MM.1S (cell line): Measurements from ENCODE around the gene KRTAP5-6.

Experiments used
- DNase-seq: peaks from one replicate; pipeline ENCODE4 v3.0.0-alpha.2; 2015
- H2AFZ ChIP-seq: fragments of 300-600 bp; sonication (generic); 2 replicates; pipeline ENCODE4 v1.6.0; 2016; ENCODE audit warnings: antibody characterized with exemption, low read length
- H3F3A ChIP-seq: fragments of 300-600 bp; sonication (generic); 2 replicates; pipeline ENCODE4 v1.6.1; 2016; ENCODE audit warnings: mild to moderate bottlenecking, antibody characterized with exemption, low read length, moderate library complexity, mixed read lengths; ENCODE audit not compliant: insufficient read depth
- H3K27ac ChIP-seq: fragments of 300-600 bp; sonication (generic); 2 replicates; pipeline ENCODE4 v1.5.1; 2016; ENCODE audit warnings: mild to moderate bottlenecking, low read length
- H3K27me3 ChIP-seq: fragments of 300-600 bp; sonication (generic); replicated peaks from 2 replicates; pipeline ENCODE4 v1.6.0; 2016; ENCODE audit warnings: low read length; ENCODE audit not compliant: insufficient read depth
- H3K36me3 ChIP-seq: fragments of 300-600 bp; sonication (generic); replicated peaks from 2 replicates; pipeline ENCODE4 v1.6.1; 2016; ENCODE audit warnings: mild to moderate bottlenecking, low read length, mixed read lengths; ENCODE audit not compliant: insufficient read depth
- H3K4me1 ChIP-seq: fragments of 300-600 bp; sonication (generic); 2 replicates; pipeline ENCODE4 v1.6.1; 2016; ENCODE audit warnings: low read length, mixed read lengths
- H3K4me2 ChIP-seq: fragments of 300-600 bp; sonication (generic); 2 replicates; pipeline ENCODE4 v1.6.0; 2016; ENCODE audit warnings: low read depth, low read length
- H3K4me3 ChIP-seq: fragments of 300-600 bp; sonication (generic); 2 replicates; pipeline ENCODE4 v1.5.1; 2016; ENCODE audit warnings: low read length, mixed read lengths
- H3K79me2 ChIP-seq: fragments of 300-600 bp; sonication (generic); 2 replicates; pipeline ENCODE4 v1.6.1; 2016; ENCODE audit warnings: mixed run types, low read length, mixed read lengths
- H3K9ac ChIP-seq: fragments of 300-600 bp; sonication (generic); 2 replicates; pipeline ENCODE4 v1.6.1; 2016; ENCODE audit warnings: low read length, mixed read lengths
- H3K9me2 ChIP-seq: fragments of 300-600 bp; sonication (generic); replicated peaks from 2 replicates; pipeline ENCODE4 v1.6.1; 2016; ENCODE audit warnings: mild to moderate bottlenecking, low read length, mixed read lengths; ENCODE audit not compliant: insufficient read depth
- H3K9me3 ChIP-seq: fragments of 300-600 bp; sonication (generic); replicated peaks from 2 replicates; pipeline ENCODE4 v1.6.1; 2016; ENCODE audit warnings: mild to moderate bottlenecking, low read length, mixed read lengths; ENCODE audit not compliant: insufficient read depth
- H4K20me1 ChIP-seq: fragments of 300-600 bp; sonication (generic); 2 replicates; pipeline ENCODE4 v1.6.1; 2016; ENCODE audit warnings: mild to moderate bottlenecking, low read length, moderate library complexity, mixed read lengths; ENCODE audit not compliant: insufficient read depth
- EZH2 ChIP-seq: fragments of 300-600 bp; sonication (generic); optimal IDR thresholded peaks from 2 replicates; pipeline ENCODE3; 2017; ENCODE audit warnings: low read depth, mild to moderate bottlenecking, antibody characterized with exemption, low read length, mixed read lengths
- EZH2phosphoT487 ChIP-seq: fragments of 300-600 bp; sonication (generic); IDR thresholded peaks from 2 replicates; pipeline ENCODE4 v1.6.1; 2018; ENCODE audit warnings: antibody characterized with exemption, low read length
- TF ChIP-seq, protein P1 (sequence below): fragments of 300-600 bp; sonication (generic); IDR thresholded peaks from 2 replicates; pipeline ENCODE4 v1.5.1; 2016; ENCODE audit warnings: antibody characterized with exemption, low read length, mixed read lengths

KRTAP5-6 gene

DNA sequence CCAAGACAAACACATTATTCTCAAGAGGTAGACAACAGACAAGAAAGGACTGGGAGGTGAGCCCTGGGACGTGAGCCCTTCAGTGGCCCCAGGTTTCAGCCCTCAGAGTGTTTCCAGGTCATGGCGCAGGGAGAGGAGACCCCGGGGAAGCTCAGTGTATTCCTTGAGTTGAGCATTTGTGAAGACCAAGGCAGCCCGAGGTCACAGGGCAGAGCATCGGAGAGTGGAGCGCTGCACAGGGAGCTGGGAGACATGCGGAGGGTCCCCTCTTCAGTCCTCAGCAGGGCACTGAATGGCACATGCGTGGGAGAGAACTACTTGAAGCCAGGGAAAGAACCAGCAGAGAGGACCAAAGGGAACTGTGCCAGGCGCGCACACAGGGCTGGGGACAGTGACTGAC, 11.7 kb downstream of the KRTAP5-6 start:
- Histone ChIP-seq H3K9me3 (no peaks in the 10 kb centered on the region), H3K27me3 (peaks cover 91% of the 10 kb centered on the region), H2AFZ (no peak overlapping the region), H3K9ac (no peak overlapping the region), H3K36me3 (no peaks in the 10 kb centered on the region), H4K20me1 (no peaks in the 10 kb centered on the region), H3K79me2 (no peaks in the 10 kb centered on the region), H3K4me2 (no peak overlapping the region), H3K27ac (no peak overlapping the region), H3F3A (no peaks in the 10 kb centered on the region), H3K4me1 (no peaks in the 10 kb centered on the region), H3K4me3 (no peak overlapping the region), H3K9me2 (no peaks in the 10 kb centered on the region)
- TF ChIP-seq EZH2phosphoT487 (no peak), EZH2 (no peak)
- TF ChIP-seq, protein P1, sequence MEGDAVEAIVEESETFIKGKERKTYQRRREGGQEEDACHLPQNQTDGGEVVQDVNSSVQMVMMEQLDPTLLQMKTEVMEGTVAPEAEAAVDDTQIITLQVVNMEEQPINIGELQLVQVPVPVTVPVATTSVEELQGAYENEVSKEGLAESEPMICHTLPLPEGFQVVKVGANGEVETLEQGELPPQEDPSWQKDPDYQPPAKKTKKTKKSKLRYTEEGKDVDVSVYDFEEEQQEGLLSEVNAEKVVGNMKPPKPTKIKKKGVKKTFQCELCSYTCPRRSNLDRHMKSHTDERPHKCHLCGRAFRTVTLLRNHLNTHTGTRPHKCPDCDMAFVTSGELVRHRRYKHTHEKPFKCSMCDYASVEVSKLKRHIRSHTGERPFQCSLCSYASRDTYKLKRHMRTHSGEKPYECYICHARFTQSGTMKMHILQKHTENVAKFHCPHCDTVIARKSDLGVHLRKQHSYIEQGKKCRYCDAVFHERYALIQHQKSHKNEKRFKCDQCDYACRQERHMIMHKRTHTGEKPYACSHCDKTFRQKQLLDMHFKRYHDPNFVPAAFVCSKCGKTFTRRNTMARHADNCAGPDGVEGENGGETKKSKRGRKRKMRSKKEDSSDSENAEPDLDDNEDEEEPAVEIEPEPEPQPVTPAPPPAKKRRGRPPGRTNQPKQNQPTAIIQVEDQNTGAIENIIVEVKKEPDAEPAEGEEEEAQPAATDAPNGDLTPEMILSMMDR: no peak
- DNase-seq: no peak

DNA sequence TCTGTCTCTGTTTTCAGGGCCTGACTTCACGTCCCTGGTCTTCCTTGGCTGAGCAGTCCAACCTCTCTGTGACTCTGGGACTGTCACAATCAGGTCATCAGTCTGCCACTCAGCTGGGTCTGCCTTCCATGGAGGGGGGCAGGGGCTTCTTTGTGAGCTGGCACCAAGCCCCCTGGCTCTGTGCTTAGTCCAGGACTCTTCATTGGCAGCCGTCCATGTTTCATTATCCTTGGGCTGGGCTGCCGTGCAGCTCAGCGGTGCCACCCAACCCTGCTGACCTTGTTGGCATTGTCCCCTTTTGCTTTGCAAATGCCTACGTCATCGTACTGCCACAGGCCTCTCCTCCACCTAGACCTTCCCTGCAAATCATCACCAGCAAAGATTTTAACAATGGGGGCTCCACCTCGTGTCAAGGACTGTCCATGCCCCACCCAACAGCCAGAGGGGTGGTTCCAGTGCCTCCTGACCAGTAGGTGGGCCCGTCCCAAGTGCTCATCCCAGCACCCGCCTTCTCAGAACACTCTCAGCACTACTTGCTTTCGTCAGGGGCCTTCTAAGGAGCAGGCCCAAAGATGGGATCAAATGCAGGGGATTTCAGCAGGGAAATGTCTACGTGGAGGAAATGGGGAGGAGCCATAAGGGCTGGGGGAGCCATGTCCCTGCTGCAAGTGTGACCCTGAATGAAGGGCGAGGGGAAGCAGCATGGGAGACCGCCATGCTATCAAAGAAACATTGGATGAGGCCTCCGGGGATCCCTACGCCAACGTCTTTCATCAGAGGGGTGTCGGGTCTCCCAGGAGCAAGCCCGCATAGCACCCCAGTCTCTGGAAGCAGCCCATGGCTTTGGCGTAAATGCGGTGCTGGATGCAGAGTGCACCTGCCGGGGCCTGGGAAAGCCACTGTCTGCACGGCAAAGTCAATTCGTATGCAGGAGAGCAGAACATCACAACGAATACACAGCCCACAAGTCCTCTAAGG, 18.2 kb downstream of the KRTAP5-6 start:
- Histone ChIP-seq H3K9me3 (no peaks in the 10 kb centered on the region), H3K4me2 (no peak overlapping the region), H3K9ac (no peak overlapping the region), H3K4me1 (no peaks in the 10 kb centered on the region), H3K9me2 (no peaks in the 10 kb centered on the region), H4K20me1 (no peaks in the 10 kb centered on the region), H3K27ac (no peak overlapping the region), H3K36me3 (no peaks in the 10 kb centered on the region), H2AFZ (no peak overlapping the region), H3K79me2 (no peaks in the 10 kb centered on the region), H3F3A (no peaks in the 10 kb centered on the region), H3K27me3 (peaks cover 94% of the 10 kb centered on the region), H3K4me3 (no peak overlapping the region)
- TF ChIP-seq EZH2: no peak
- TF ChIP-seq, protein P1: no peak
- TF ChIP-seq EZH2phosphoT487: no peak
- no peak for DNase-seq

DNA sequence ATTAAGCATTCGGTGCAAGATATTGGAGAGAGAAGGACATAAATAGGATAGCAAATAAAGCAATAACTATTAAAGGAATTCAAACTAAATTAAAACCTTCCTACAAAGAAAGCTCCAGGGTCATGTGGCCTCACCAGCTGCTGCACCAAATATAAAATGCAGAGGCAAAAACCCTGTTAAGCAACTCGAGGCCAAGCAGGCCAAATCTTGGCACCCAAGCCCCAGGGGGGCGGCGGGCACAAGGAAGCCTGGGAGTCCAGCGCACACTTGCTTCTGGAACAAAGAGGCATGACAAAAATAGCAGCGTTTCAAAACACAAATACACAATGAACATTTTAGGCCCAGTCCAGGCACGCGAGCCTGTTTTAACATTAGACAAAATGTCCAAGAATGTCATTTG, 20.8 kb downstream of the KRTAP5-6 start:
- H3K9me3 ChIP-seq: no peaks in the 10 kb centered on the region
- TF ChIP-seq EZH2phosphoT487 (no peak), EZH2 (no peak)
- TF ChIP-seq, protein P1: no peak
- no peak overlapping the region for H3K4me3 ChIP-seq
- no peaks in the 10 kb centered on the region for H3K9me2 ChIP-seq
- H3K4me2 ChIP-seq: no peak overlapping the region
- no peaks in the 10 kb centered on the region for H3K4me1 ChIP-seq
- no peak overlapping the region for H3K9ac ChIP-seq
- H3K27me3 ChIP-seq: peaks cover 93% of the 10 kb centered on the region
- H4K20me1 ChIP-seq: no peaks in the 10 kb centered on the region
- H2AFZ ChIP-seq: no peak overlapping the region
- H3K27ac ChIP-seq: no peak overlapping the region
- H3F3A ChIP-seq: no peaks in the 10 kb centered on the region
- DNase-seq: no peak
- no peaks in the 10 kb centered on the region for H3K36me3 ChIP-seq
- no peaks in the 10 kb centered on the region for H3K79me2 ChIP-seq
